BLaER1 treated with 17β-estradiol and CSF1 and Interleukin-3, amounts not matched to agents 10 nM and 100 nM (cell line): ENCODE data around the gene PTPRT.

Experiments
- H3K27ac ChIP-seq, 11 experiments: shearing (Covaris generic); formaldehyde crosslinking; 2 replicates each; pipeline ENCODE4 v1.8.1; 2022
- H3K27me3 ChIP-seq, 11 experiments: shearing (Covaris generic); formaldehyde crosslinking; 2 replicates each; pipeline ENCODE4 v1.8.1; 2022
- H3K36me3 ChIP-seq, 11 experiments: shearing (Covaris generic); formaldehyde crosslinking; 2 replicates each; pipeline ENCODE4 v1.8.1; 2022
- H3K4me1 ChIP-seq, 10 experiments: shearing (Covaris generic); formaldehyde crosslinking; 2 replicates each; pipeline ENCODE4 v1.8.1; 2022
- H3K4me2 ChIP-seq, 11 experiments: shearing (Covaris generic); formaldehyde crosslinking; 2 replicates each; pipeline ENCODE4 v1.8.1; 2022
- H3K4me3 ChIP-seq, 10 experiments: shearing (Covaris generic); formaldehyde crosslinking; 2 replicates each; pipeline ENCODE4 v1.8.1; 2022
- H3K9ac ChIP-seq, 11 experiments: shearing (Covaris generic); formaldehyde crosslinking; 2 replicates each; pipeline ENCODE4 v1.8.1; 2022
- H3K9me3 ChIP-seq, 11 experiments: shearing (Covaris generic); formaldehyde crosslinking; replicated peaks in 1 of 11; 2 replicates each; pipeline ENCODE4 v1.8.1; 2022
- H4K20me1 ChIP-seq, 11 experiments: shearing (Covaris generic); formaldehyde crosslinking; 2 replicates each; pipeline ENCODE4 v1.8.1; 2022
- Cebpa-rat ChIP-seq, 11 experiments: shearing (Covaris generic); IDR thresholded peaks; 2 replicates each; pipeline ENCODE4 v1.8.1; 2022

The PTPRT gene

GRCh38 chr20:42134265-42135098 is 1055.2 kb downstream of the PTPRT start:
- Histone ChIP-seq H3K9ac (no peak overlapping the region), H4K20me1 (no peaks in the 10 kb centered on the region; a peak in 1 of 22 replicates), H3K4me1 (no peaks in the 10 kb centered on the region), H3K9me3 (no peaks in the 10 kb centered on the region), H3K4me3 (no peak overlapping the region), H3K4me2 (no peak overlapping the region), H3K27ac (no peak overlapping the region), H3K27me3 (no peaks in the 10 kb centered on the region), H3K36me3 (no peaks in the 10 kb centered on the region)
- no peak for TF ChIP-seq Cebpa-rat (IDR thresholded peaks at IDR 0.05)

- Histone ChIP-seq H3K36me3 (no peaks in the 10 kb centered on the region), H3K27ac (no peak overlapping the region), H3K4me2 (no peak overlapping the region), H3K9ac (no peak overlapping the region), H3K4me3 (no peak overlapping the region), H3K27me3 (no peaks in the 10 kb centered on the region), H3K4me1 (peaks cover 0 to 3% (median 0%) of the 10 kb centered on the region in 10 experiments; a peak in 5 of 20 replicates), H3K9me3 (no peaks in the 10 kb centered on the region), H4K20me1 (no peaks in the 10 kb centered on the region)
- no peak for TF ChIP-seq Cebpa-rat (IDR thresholded peaks at IDR 0.05)
Observed at GRCh38 chr20:42130810-42131596, 1058.7 kb downstream of the PTPRT start.

- H3K9me3 ChIP-seq = no peaks in the 10 kb centered on the region
- no peaks in the 10 kb centered on the region for H3K36me3 ChIP-seq
- H3K27ac ChIP-seq = no peak overlapping the region
- peaks cover 0 to 5% (median 0%) of the 10 kb centered on the region in 11 experiments; a peak in 2 of 22 replicates for H4K20me1 ChIP-seq
- no peaks in the 10 kb centered on the region for H3K27me3 ChIP-seq
- H3K4me2 ChIP-seq = peak overlapping the region in 10 of 11 experiments; percentile 1 to 71 (median 45); a peak in 18 of 22 replicates
- H3K4me3 ChIP-seq = no peak overlapping the region
- H3K4me1 ChIP-seq = peaks cover 19 to 29% (median 25%) of the 10 kb centered on the region in 10 experiments
- TF ChIP-seq Cebpa-rat (IDR thresholded peaks at IDR 0.05) = no peak
- H3K9ac ChIP-seq = no peak overlapping the region
Observed at GRCh38 chr20:42125426-42125825, 1064.3 kb downstream of the PTPRT start.

DNA sequence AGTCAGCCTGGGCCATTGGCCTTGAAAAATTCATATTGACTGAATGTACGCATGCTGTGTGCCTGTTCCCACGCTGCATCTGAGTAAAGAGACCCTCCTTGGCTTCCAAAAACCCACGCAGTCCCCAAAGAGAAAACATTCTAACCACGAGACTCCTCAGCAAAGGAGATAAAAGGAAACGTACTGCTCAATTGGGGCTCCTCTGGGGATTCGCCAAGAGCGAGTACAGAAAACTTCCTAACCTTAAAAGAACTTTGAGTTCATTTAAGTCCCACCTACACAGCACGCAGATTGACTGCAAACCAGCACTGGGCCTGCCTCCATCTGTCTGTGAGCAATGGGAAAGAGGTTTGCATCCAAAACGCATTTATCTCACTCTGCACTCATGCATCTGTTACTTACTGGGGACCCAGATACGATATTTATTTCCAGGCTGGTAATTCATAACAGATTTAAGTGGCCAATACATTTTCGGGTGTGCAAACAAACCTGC is 1065.7 kb downstream of the PTPRT start:
- H3K9me3 ChIP-seq = no peaks in the 10 kb centered on the region
- H3K27me3 ChIP-seq = no peaks in the 10 kb centered on the region
- no peak for TF ChIP-seq Cebpa-rat (IDR thresholded peaks at IDR 0.05)
- peak overlapping the region; percentile 30 to 79 (median 71); a peak in 20 of 22 replicates for H3K4me2 ChIP-seq
- H3K4me1 ChIP-seq = peaks cover 19 to 29% (median 25%) of the 10 kb centered on the region in 10 experiments
- H3K36me3 ChIP-seq = no peaks in the 10 kb centered on the region
- no peak overlapping the region for H3K4me3 ChIP-seq
- H3K27ac ChIP-seq = no peak overlapping the region
- peaks cover 0 to 5% (median 0%) of the 10 kb centered on the region in 11 experiments; a peak in 2 of 22 replicates for H4K20me1 ChIP-seq
- no peak overlapping the region for H3K9ac ChIP-seq

DNA sequence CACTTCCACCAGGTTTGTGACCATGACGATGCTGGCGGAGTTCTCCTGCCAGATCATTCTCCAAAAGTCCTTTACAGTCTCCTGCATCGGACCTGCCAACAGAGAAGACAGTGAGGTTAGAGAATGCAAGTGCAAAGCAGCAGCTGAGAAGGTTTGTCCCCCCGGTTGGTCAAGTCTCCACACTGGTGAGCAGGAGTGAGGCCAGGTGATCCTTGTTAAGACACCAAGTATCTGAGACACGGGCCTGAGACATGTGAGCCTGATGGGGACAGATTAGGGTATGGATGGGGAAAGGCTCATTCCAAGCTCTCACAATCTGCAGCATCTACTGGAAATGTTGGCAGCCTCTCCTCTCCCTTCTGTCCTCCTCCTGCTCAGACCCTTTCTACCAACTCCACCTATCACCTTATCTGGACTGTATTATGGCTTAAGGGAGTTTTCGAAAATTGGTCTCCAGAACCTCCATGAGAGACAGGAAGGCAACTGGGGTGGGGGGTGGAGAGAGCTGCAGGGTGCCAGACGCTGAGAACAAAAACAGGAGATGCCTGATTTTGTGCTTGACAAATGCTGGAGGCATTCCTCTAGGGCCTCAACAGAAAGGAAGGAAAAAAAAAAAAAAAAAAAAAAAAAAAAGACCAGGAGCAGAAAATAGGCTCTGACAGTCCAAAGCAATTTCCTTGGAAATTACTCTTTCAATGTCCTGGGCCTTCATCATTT is 1071.1 kb downstream of the PTPRT start:
- peaks cover 0 to 5% (median 0%) of the 10 kb centered on the region in 11 experiments; a peak in 1 of 22 replicates for H4K20me1 ChIP-seq
- H3K4me1 ChIP-seq = peaks cover 0 to 6% (median 4%) of the 10 kb centered on the region in 10 experiments; a peak in 17 of 20 replicates
- TF ChIP-seq Cebpa-rat (IDR thresholded peaks at IDR 0.05) = no peak
- no peak overlapping the region for H3K27ac ChIP-seq
- no peaks in the 10 kb centered on the region for H3K9me3 ChIP-seq
- H3K4me2 ChIP-seq = no peak overlapping the region
- no peaks in the 10 kb centered on the region for H3K36me3 ChIP-seq
- H3K4me3 ChIP-seq = no peak overlapping the region
- H3K9ac ChIP-seq = no peak overlapping the region
- no peaks in the 10 kb centered on the region for H3K27me3 ChIP-seq

GRCh38 chr20:42118001-42118400 is 1071.7 kb downstream of the PTPRT start:
- Histone ChIP-seq H4K20me1 (peaks cover 0 to 5% (median 0%) of the 10 kb centered on the region in 11 experiments; a peak in 1 of 22 replicates), H3K4me1 (peaks cover 0 to under 1% (median 0%) of the 10 kb centered on the region in 10 experiments; a peak in 2 of 20 replicates), H3K36me3 (no peaks in the 10 kb centered on the region), H3K9me3 (no peaks in the 10 kb centered on the region), H3K4me2 (no peak overlapping the region), H3K4me3 (no peak overlapping the region), H3K27ac (no peak overlapping the region), H3K9ac (no peak overlapping the region), H3K27me3 (no peaks in the 10 kb centered on the region)
- TF ChIP-seq Cebpa-rat (IDR thresholded peaks at IDR 0.05) = no peak

DNA sequence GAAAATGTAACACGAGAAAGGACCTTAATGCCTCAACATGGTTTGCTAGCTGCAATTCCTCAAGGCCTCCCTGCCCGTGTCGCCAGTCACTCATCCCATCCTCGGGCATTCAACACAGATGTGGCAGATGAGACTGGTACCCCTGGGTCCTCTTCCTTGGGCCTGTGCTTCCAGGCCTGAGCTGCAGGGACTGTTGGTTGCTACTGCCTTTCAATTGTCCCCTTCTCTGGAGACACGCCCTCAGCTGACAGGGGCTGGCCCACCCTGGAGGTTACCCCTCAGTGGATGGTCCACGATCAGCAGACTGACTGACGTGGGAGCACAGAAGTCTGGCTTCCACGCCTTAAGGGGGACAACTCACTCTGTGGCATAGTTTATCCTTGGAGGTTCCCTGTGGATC is 1076.5 kb downstream of the PTPRT start:
- Histone ChIP-seq H3K27ac (no peak overlapping the region), H3K4me3 (no peak overlapping the region), H3K9me3 (no peaks in the 10 kb centered on the region), H3K9ac (no peak overlapping the region), H3K4me1 (peaks cover 0 to 6% (median 0%) of the 10 kb centered on the region in 10 experiments; a peak in 1 of 20 replicates), H3K4me2 (no peak overlapping the region), H3K36me3 (no peaks in the 10 kb centered on the region), H4K20me1 (no peaks in the 10 kb centered on the region), H3K27me3 (no peaks in the 10 kb centered on the region)
- no peak for TF ChIP-seq Cebpa-rat (IDR thresholded peaks at IDR 0.05)

DNA sequence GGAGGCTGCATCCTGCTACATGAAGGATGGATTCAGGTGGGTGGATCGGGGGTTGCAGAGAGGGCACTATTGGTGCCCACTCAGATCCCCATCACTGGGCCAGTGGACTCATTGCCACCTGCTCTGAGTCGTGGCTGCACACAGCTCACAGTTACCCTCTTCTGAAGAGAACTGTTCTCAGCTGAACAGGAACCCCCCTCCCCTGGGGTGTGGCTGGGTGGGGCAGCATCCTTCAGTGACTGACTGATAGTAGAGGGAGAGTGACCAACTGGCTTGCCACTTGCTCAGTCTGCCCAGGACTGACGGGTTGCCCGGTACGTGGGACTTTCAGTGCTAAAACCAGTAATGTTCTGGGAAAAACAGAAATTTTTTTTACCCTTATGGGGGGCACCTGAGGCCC is 1077.5 kb downstream of the PTPRT start:
- no peaks in the 10 kb centered on the region for H3K9me3 ChIP-seq
- no peaks in the 10 kb centered on the region for H3K36me3 ChIP-seq
- no peak overlapping the region for H3K9ac ChIP-seq
- H3K27ac ChIP-seq = no peak overlapping the region
- no peaks in the 10 kb centered on the region for H3K27me3 ChIP-seq
- H3K4me2 ChIP-seq = 0 out of 22 replicates have a peak overlapping the region, but pooled peaks of 2 of the 11 experiments have one; percentile 2 to 6
- peaks cover 0 to 6% (median 0%) of the 10 kb centered on the region in 10 experiments; a peak in 1 of 20 replicates for H3K4me1 ChIP-seq
- H4K20me1 ChIP-seq = no peaks in the 10 kb centered on the region
- no peak overlapping the region for H3K4me3 ChIP-seq
- no peak for TF ChIP-seq Cebpa-rat (IDR thresholded peaks at IDR 0.05)
